ENCODE data around the gene B3GNT2.
A peak's percentile ranks its signal among the peaks of the same experiment; 100 is the strongest.

B3GNT2 gene

GRCh38 chr2:62215306-62216064 is 19.6 kb downstream of the B3GNT2 start:
- H3K4me3 ChIP-seq (ENCODE audit: low read depth, low read length): no peak overlapping the region
- peak; percentile 37 for DNase-seq (ENCODE audit: low read depth)
- no peak for TF ChIP-seq CTCF (conservative IDR thresholded peaks at IDR 0.05; ENCODE audit: low read depth, low read length)

- H3K4me3 ChIP-seq (ENCODE audit: low read depth, low read length): no peak overlapping the region
- peak; percentile 31 for DNase-seq (ENCODE audit: low read depth)
- no peak for TF ChIP-seq CTCF (conservative IDR thresholded peaks at IDR 0.05; ENCODE audit: low read depth, low read length)
Observed at GRCh38 chr2:62216113-62216512, 20.2 kb downstream of the B3GNT2 start.

- no peak overlapping the region for H3K4me3 ChIP-seq (ENCODE audit: low read depth, low read length)
- peak; percentile 97 for DNase-seq (ENCODE audit: low read depth)
- no peak for TF ChIP-seq CTCF (conservative IDR thresholded peaks at IDR 0.05; ENCODE audit: low read depth, low read length)
Observed at GRCh38 chr2:62216616-62217015, 20.7 kb downstream of the B3GNT2 start.

GRCh38 chr2:62217421-62217820 is 21.5 kb downstream of the B3GNT2 start:
- no peak for TF ChIP-seq CTCF (conservative IDR thresholded peaks at IDR 0.05; ENCODE audit: low read depth, low read length)
- no peak overlapping the region for H3K4me3 ChIP-seq (ENCODE audit: low read depth, low read length)
- DNase-seq (ENCODE audit: low read depth): peak; percentile 38

- no peak overlapping the region for H3K4me3 ChIP-seq (ENCODE audit: low read depth, low read length)
- DNase-seq (ENCODE audit: low read depth): peak; percentile 86
- TF ChIP-seq CTCF (conservative IDR thresholded peaks at IDR 0.05; ENCODE audit: low read depth, low read length): no peak
Observed at GRCh38 chr2:62217970-62218369, 22.1 kb downstream of the B3GNT2 start.

- no peak for TF ChIP-seq CTCF (conservative IDR thresholded peaks at IDR 0.05; ENCODE audit: low read depth, low read length)
- no peak overlapping the region for H3K4me3 ChIP-seq (ENCODE audit: low read depth, low read length)
- no peak for DNase-seq (ENCODE audit: low read depth)
Observed at GRCh38 chr2:62219407-62220159, 23.7 kb downstream of the B3GNT2 start.

Data from choroid plexus epithelial cell (primary cell).